UCSD-AML1 (cell line): ENCODE data around the gene OGFOD1.
A peak's percentile ranks its signal among the peaks of the same experiment; 100 is the strongest.

ENCODE experiments used
- DNase-seq: peaks from one replicate; lab custom pipeline; 2025; ENCODE audit not compliant: unreplicated experiment; lab: John Stamatoyannopoulos, UW

OGFOD1 gene

DNA sequence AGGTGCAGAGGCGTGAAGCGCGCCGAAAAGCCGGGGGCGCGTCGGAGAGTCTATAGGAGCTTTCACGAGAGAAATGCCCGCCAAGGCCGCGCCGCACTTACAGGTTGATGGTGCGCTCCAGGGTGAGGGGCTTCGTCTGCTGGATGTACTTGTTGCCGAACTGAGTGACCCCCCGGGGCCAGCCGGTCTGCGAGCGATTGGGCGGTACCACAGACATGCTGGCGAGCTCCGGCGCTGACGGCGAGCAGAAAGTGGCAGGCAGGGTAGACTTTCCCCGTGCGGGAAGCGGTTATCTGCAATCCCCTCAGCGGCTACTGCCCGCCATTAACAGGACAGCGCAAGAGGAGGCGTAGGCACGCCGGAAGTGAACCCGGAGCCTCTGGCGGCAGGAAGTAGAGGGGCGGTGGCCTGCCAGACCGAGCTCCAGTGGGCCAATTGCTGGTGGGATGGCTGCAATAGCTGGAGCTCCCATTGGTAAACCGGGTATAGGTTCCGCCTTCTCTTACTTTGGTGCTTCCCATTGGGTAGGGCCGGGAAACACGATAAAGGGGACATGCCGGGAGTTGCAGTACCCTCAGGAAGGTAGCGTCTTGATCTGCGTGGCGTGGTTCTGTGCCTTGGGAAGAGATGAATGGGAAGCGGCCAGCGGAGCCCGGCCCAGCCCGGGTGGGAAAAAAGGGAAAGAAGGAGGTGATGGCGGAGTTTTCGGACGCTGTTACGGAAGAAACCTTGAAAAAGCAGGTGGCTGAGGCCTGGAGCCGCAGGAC, at the start of gene OGFOD1, which contains the start of gene NUDT21:
TSS of gene OGFOD1 (plus strand) at position 569 of the 767 bp plus-strand sequence. CDS start at position 628, 59 bp downstream.
TSS of gene NUDT21 (minus strand) at position 347 of the 767 bp plus-strand sequence. CDS start at position 217, 130 bp downstream.
- peak; percentile 92 for DNase-seq

DNA sequence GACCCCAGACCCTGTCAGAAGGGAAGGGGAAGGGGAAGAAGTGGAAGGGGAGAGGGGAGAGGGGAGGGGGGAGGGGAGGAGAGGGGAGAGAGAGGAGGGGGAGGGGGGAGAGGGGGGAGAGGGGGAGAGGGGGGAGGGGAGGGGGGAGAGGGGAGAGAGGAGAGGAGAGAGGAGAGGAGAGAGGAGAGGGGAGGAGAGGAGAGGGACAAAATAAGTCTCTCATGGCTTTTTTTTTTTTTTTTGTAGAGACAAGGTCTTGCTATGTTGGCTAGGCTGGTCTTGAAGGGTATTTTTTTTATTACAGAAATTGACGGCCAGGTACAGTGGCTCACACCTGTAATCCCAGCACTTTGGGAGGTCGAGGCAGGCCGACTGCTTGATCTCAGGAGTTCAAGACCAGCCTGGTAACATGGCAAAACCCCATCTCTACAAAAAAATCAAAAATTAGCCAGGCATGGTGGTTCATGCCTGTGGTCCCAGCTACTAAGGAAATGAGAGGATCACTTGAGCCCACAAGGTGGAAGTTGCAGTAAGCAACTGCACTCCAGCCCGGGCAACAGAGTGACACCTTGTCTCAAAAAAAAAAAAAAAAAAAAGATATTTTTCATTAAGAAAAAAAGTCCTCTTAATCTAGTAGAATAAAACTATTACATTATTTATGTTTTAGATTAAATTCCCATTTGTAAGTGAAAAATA, 45.2 kb upstream of the OGFOD1 start:
- DNase-seq, result no peak

DNA sequence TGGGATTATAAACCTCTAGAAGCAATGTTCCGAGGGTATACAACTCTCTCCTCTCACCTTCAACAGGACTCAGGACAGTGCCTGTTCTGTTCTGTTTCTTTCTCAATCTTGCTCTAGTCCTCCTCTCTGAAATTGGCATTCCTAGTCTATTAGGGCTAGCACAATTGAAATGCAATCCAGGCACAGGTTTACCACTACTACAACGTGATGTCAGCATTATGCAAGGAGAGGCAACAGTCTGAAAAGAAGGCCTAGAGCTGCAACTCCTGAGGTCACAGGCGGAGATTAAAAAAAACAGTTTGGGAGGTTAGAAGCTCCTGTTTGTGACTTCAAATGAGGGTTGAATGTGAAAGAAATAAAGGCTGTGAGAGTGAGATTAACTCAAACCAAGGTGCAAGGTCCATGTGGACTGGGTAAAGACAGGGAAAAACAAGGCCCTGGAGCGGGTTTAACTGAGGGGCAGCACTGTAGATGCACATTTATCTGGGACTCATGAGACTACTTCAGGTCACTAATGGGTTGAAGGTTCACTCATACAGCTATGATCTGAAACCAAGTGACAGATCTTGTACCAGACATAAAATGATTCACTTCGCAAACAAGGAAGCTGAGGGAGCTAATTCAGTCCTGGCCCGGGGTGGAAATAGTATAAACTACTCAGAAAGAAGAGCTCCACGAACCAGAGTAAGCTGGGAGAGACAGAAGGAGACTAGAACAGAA, 42.8 kb upstream of the OGFOD1 start:
- DNase-seq, result no peak

DNA sequence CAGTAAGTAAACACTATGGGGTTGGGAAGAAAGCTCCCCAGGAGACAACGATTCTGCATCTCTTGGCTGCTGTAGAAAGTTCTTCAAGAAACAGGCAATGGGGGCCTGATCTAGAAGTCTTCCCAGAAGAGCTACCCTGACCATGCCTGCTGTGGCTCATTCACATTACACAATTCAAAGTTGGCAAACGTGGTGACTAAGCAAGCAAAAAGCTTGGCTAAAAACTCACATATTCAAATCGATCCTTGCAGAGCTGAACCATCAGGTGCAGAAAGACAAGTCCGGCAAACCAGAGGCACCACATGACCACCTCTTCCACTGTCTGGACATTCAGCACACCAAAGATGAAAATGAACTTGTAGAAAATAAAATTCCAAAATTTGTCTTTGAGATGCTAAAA, 42.2 kb upstream of the OGFOD1 start:
- no peak for DNase-seq

DNA sequence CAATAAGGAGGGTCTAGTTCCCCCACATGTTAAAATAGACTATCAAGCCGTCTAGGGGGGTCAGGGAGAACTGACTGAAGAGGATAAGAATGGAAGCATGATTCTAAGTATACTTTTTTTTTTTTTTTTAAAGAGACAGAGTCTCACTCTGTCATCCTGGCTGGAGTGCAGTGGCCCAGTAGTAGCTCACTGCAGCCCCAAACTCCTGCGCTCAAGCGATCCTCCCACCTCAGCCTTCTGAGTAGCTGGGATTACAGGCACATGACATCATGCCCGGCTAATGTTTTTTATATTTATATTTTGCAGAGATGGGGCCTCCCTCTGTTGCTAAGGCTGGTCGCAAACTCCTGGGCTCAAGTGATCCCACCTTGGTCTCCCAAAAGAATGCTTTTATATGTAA, 40.2 kb upstream of the OGFOD1 start:
- no peak for DNase-seq

DNA sequence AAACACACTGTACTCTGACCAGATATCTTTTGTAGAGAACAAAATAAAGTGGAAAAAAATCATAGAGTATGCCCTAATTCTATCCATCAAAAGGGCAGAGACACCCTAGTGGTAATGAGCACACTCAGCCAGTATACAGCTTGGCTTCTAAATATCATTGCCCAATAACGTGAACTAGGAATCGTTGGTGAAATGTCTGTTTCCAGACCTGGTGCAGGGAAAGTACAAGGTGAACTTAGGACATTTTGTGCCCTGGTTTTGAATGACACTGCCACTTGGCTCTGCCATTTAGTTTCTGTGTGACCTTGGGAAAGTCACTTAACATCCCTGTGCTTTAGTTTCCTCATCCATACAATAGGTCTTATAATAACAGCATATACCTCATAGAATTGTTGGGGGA, 39.7 kb upstream of the OGFOD1 start:
- no peak for DNase-seq

DNA sequence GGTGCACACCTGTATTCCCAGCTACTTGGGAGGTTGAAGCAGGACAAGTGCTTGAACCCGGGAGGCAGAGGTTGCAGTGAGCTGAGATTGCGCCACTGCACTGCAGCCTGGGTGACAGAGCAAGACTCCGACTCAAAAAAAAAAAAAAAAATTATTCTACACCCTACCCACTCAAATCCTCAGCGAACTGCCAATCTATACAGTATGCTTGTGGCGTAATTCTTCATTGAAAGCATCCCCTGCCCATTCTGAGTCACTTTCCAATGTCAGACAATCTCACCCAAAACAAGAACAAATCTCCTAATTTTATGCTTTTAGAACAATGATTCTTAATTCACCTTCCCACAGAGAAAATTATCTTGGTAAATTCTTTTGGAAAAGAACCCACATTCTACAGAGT, 38.0 kb upstream of the OGFOD1 start:
- DNase-seq, result no peak

DNA sequence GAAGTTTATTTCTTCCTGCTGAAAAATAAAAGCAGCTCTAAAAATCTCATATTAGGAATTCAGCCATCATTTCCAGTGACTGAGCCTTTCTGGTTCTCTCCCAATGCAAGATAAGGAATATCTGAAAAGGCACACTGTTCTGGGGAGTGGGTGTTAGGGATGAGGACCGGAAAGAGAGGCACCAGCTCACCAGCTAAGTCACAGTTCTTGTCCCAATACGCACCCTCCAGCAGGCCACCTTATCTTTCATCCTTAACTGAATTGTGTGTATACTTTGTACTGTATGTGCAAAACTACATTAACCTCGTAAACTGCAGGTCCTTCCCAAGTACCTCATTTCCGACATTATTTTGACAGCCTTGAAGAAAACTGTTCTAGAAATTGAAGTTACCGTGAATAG, 37.0 kb upstream of the OGFOD1 start:
- no peak for DNase-seq

DNA sequence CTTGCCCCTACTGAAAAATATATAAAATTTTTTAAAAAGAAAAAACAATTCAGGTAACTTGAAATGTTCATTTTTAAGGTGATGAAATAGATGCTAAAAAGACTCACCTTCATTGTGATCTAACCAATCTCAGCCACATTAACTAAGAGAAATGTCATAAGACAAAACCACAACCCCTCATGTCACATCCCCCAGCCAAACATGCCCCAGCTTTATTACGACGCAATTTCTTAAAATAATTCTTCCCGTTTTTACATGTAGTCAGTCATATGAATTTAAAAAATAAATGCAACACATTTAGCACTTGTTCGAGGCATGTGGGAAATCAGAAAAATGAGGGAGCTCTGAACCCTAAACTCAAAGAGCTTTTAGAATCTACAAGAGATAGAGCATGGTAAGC, 35.5 kb upstream of the OGFOD1 start:
- DNase-seq, result no peak

DNA sequence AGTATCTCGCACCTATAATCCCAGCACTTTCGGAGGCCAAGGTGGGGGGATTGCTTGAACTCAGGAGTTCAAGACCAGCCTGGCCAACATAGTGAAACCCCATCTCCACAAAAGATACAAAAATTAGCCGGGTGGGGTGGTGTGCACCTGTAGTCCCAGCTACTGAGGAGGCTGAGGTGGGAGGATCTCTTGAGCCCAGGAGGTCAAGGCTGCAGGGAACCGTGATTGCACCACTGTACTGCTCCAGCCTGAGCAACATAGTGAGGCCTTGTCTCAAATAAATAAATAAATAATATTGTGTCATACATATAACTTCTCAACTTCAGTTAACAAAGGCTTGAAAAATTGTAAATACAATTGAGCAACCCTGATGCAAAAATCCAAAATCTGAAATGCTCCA, 34.2 kb upstream of the OGFOD1 start:
- no peak for DNase-seq

DNA sequence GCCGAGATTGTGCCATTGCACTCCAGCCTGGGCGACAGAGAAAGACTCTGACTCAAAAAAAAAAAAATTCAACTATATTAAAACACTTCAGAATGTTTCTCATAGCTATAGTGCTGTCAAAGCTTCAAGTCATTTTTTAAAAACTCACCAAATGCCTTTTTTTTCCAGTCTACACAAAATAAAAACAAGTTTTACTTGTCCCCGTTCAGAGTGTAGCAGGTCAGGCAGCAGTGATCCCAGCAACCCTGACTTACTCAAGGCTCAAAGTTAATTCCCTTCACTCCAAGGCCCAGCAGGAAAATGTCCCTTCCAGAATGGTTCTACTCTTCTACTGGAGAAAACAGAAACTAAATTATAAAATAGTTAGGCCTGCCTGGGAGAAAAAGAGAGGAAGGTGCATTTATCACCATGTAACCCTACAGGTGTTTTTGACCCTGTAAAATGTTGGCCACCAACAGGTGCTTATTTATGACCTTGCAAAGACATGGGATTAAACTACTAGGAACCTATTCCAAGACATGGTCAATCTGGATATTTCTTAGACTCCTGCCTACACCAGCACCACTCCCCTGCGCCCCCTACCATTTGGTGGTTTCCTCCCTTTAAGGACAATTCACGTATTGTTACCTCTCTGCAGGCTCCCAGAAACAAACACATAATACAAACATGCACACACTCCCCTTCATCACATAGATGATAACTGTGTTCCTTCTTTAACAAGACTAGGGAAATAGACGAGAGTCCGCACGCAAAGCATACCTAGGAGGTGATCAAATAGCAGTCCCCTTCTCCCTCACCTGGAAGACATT, 31.4 kb upstream of the OGFOD1 start:
- no peak for DNase-seq

DNA sequence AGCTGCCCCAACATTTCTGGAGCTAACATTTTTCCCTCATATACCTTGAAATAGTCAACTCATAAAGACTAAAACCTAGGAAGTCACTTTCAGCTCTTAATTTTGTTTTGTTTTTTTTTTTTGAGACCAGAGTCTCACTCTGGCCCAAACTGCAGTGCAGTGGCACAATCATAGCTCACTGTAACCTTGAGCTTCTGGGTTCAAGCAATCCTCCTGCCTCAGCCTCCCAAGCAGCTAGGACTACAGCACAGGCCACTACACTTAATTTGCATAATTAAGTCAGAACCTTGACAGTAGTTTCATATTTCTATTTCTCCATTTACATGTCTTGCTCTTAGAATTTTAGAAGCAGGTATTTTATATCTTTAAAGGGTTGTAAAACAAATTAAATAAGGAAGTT, 30.7 kb upstream of the OGFOD1 start:
- no peak for DNase-seq

DNA sequence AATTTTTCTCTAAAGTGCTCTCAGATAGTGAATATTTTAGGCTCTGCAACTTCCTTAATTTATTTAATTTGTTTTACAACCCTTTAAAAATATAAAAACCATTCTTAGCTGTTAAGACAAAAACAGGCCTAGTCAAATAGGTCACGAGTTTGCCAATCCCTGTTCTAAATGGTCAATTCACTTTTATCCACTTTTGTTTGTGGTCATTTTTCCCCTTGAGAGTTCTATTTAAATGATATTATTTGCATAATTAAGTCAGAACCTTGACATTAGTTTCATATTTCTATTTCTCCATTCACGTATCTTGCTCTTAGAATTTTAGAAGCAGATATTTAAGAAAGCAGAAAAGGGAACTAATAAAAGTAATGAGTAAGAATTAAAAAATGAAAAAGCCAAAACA, 30.0 kb upstream of the OGFOD1 start:
- no peak for DNase-seq

DNA sequence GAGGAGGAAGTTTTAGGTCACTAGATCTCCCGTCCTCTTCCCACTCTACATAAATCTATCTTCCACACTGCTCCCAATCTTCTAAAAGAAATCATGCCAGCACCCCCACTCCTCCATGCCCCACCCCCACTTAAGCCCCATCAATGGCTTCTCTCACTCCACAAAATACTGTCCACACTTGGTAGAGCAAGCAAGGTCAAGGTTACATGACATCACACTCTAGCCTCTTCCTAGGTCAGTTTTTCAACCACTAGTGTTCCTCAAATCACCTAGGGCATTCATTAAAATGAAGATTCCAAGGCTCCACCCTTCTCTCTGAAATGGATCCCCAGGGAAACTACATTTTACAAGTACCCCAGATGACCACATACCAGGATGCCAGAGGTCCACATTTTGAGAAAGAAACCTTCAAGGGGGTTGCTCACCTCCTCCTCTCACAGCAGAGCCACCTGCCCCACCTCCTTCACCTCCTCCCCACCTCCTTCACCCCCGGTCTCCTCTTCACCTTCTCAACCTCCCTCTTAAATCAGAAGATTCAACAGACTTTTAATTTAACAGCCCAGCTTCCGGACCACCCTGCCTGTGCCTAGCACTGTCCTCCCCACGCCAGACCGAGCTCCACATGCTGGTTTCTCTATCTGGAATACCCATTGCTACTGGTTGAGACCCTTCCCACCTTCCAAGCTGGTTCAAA, 29.2 kb upstream of the OGFOD1 start:
- DNase-seq, result no peak

DNA sequence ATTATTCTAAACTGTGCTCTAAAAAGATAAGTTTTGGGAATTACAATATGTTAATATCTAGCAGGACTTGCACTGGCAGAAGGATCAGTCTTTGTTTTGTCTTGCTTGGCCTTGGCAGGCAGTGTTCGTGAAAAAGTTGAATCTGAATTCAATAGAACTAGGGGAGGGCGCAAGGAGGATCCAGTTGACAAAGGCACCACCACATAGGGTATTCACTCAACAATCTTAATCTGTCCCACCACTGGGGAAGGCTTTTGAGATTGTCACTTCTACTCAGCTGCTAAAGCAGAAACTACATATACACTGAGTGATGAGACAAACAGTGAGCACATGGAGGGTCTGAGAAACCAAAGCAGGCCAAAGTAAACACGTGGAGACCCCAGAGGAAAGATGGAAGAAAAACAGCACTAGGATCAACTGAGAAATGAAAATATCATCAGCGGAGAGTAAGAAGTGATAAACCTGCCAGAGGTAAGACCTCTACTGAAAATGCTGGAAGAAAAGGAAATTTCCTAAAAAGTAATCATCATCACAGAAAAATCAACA, 28.4 kb upstream of the OGFOD1 start:
- no peak for DNase-seq

DNA sequence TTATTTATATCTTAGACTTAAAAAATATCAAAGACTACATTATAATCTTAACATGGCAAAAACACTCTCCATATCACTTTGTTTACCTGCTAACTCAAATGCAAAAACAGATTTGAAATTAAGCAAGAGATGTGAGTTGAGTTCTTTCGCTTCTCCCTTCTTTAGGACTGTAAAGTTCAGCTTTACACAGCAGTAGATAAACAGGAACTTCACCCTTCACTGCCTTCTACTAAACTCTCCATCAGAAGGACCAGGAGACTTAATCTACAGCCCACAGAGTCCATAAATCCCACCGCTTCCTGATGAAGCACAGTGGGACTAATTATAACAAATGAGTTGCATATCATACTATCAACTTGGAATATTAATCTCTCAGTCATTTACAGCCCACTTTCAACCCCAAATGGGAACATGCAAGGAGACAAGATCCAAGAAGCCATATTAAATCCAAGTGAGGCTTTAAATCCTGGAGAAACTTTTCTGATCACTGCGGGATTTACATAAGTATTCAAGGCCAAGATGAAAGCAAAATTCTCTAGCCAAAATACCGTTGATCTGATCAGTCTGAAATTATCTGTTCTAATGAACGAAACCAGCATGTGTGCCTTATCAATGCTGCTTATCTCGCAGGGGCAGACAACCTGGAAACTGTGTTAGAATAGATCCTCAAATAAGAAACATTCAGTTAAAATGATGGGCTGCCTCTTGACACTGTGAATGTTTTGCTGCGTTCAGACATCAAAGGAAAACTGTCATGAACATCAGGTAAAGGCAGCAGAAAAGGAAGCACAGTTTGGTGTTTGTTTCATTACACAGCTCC, 27.6 kb upstream of the OGFOD1 start:
- no peak for DNase-seq

DNA sequence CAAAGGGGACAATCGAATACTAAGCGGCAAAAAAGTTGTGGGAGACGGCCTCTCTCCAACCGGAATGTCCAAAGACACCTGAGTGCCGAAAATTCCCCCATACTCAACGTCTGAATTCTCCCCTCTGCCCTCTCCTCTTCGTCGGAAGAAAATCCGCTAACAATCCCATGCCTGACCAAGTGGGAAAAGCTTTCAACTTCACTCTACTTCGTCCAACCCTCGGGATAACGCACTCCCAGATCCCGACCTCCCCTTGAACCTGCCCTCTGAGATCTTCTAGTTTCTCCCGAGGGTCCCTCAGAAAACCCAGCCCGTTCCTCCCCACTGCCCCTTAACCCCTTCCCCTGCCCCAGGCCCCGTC, 27.0 kb upstream of the OGFOD1 start:
- DNase-seq, result no peak

DNA sequence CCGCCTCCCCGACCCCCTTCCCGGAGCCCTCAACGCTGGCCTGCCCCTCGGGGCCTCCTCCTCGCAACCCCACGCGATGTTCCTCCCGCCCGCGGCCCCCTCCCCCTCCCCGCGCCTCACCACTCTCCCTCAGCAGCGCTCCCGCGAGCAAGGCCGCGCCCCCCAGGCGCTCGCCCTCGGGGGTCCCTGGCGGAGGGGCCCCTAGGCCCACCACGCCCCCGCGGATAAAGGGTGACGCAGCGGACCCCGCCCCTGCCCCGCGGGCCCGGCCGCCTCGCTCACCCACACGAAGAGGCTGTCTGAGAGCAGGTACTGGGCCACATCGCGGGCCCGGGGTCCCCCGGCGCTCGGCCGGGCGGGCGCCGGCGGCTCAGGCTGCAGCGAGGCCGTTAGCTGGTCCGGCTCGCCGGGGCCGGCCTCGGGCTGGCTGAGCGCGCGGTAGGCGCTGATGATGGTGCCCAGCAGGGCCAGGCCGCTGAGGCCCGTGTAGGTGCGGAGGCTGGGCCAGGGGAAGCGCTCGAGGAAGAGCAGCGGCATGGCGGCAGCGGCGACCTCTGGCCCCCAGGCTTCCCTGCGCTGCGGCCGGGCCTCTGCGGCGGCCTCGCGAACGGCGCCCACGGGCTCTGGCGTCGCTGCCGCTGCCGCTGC, 26.4 kb upstream of the OGFOD1 start:
- DNase-seq, result peak; percentile 42

DNA sequence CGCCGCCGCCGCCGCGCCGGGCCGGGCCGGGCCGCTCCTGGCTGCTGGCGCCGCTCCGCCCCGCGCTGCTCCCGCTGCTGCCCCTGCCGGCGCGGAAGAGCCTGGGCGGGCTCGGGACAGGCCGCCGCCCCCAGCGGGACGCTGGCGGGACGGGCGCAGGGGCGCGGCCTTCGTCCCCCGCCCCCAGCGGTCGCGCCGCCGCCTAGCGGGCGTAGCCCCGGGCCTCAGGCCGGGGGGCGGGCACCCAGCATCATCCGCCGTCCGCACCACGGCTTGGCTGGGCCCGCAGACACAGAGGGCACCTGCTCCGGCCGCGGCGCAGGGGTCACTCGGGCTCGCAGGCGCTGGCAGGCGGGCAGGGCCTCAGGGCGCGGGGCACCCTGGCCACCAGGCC, 25.9 kb upstream of the OGFOD1 start, which contains the start of gene AMFR:
TSS of gene AMFR (minus strand) at position 107 of the 394 bp plus-strand sequence. CDS start 218 bp downstream, outside the sequence.
- DNase-seq, result peak; percentile 85
